DOHH2 (cell line): ENCODE data around the gene WDR48.

Experiments used
- H3F3A ChIP-seq: fragments of 200-600 bp; sonication (generic), shearing (Covaris generic); 2 replicates; pipeline ENCODE4 v1.6.0; 2016; ENCODE audit warnings: antibody characterized with exemption, mild to moderate bottlenecking; ENCODE audit not compliant: control insufficient read depth, insufficient read depth
- H3K27ac ChIP-seq: fragments of 200-600 bp; sonication (generic); 2 replicates; pipeline ENCODE4 v1.5.1; 2014; ENCODE audit warnings: low read depth, mild to moderate bottlenecking, low read length, moderate library complexity
- H3K27me3 ChIP-seq: fragments of 200-600 bp; sonication (generic); 2 replicates; pipeline ENCODE4 v1.6.1; 2014; ENCODE audit warnings: mild to moderate bottlenecking, low read length, mixed read lengths; ENCODE audit not compliant: control insufficient read depth
- H3K36me3 ChIP-seq: fragments of 200-600 bp; sonication (generic); 2 replicates; pipeline ENCODE4 v1.6.1; 2014; ENCODE audit warnings: mild to moderate bottlenecking, low read length, moderate library complexity, mixed read lengths; ENCODE audit not compliant: control insufficient read depth
- H3K4me1 ChIP-seq: fragments of 200-600 bp; sonication (generic); 2 replicates; pipeline ENCODE4 v1.6.1; 2014; ENCODE audit warnings: mild to moderate bottlenecking, low read length, mixed read lengths; ENCODE audit not compliant: control insufficient read depth
- H3K4me2 ChIP-seq: fragments of 200-600 bp; sonication (generic); 2 replicates; pipeline ENCODE4 v1.6.0; 2014; ENCODE audit warnings: mild to moderate bottlenecking, low read length, moderate library complexity
- H3K4me3 ChIP-seq: fragments of 200-600 bp; sonication (generic); 2 replicates; pipeline ENCODE4 v1.5.1; 2014; ENCODE audit warnings: mild to moderate bottlenecking, low read length, mixed read lengths
- H3K79me2 ChIP-seq: fragments of 200-600 bp; sonication (generic); 2 replicates; pipeline ENCODE4 v1.6.1; 2014; ENCODE audit warnings: mild to moderate bottlenecking, low read length, mixed read lengths; ENCODE audit not compliant: control insufficient read depth
- H3K9me2 ChIP-seq: fragments of 200-600 bp; sonication (generic); replicated peaks from 2 replicates; pipeline ENCODE4 v1.6.1; 2014; ENCODE audit warnings: mild to moderate bottlenecking, low read length, mixed read lengths; ENCODE audit not compliant: control insufficient read depth
- H3K9me3 ChIP-seq: fragments of 200-600 bp; sonication (generic); 2 replicates; pipeline ENCODE4 v1.6.1; 2014; ENCODE audit warnings: antibody characterized with exemption, low read length, mixed read lengths; ENCODE audit not compliant: control insufficient read depth, insufficient read depth
- H4K20me1 ChIP-seq: fragments of 200-600 bp; sonication (generic); 2 replicates; pipeline ENCODE4 v1.6.0; 2014; ENCODE audit warnings: low read depth, mild to moderate bottlenecking, antibody characterized with exemption, low read length, moderate library complexity; ENCODE audit not compliant: control insufficient read depth, insufficient read depth
- CTCF ChIP-seq: fragments of 200-600 bp; sonication (generic); IDR thresholded peaks from one replicate; pipeline ENCODE4 v1.5.1; 2014; ENCODE audit warnings: antibody characterized with exemption, mild to moderate bottlenecking, low read depth, low read length; ENCODE audit not compliant: poor library complexity, severe bottlenecking
- EZH2phosphoT487 ChIP-seq: fragments of 200-600 bp; sonication (generic); IDR thresholded peaks from 2 replicates; pipeline ENCODE4 v1.6.1; 2017; ENCODE audit warnings: borderline replicate concordance, mild to moderate bottlenecking, antibody characterized with exemption, low read length, moderate library complexity, mixed read lengths

WDR48 gene

DNA sequence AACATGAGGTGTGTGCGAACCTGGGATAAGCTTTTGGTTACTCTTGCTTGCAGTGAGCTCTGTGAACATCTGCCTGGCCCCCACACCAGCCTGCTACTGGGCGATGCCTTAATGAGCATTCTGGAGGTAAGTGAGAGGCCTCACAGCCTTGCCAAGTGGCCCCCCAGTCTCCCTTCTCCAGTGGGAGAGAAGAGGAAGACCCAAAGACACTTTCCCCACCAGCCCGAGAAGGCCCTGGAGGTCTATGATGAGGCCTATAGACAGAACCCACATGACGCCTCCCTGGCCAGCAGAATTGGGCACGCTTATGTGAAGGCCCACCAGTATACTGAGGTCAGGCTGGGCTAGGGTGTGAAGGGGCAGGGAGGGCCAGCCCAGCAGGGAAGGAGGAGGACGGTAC lies 78.2 kb downstream of the WDR48 start:
- Histone ChIP-seq H3K36me3 (no peaks in the 10 kb centered on the region), H3K9me2 (no peaks in the 10 kb centered on the region), H3K79me2 (no peaks in the 10 kb centered on the region), H3K4me2 (no peak overlapping the region), H3K27me3 (no peaks in the 10 kb centered on the region), H3K9me3 (no peaks in the 10 kb centered on the region), H3F3A (no peaks in the 10 kb centered on the region; the same call in 1 of the 2 replicates), H3K4me1 (peaks cover 37% of the 10 kb centered on the region), H3K4me3 (no peak overlapping the region), H3K27ac (no peak overlapping the region), H4K20me1 (no peaks in the 10 kb centered on the region)
- no peak for TF ChIP-seq EZH2phosphoT487
- no peak for TF ChIP-seq CTCF

DNA sequence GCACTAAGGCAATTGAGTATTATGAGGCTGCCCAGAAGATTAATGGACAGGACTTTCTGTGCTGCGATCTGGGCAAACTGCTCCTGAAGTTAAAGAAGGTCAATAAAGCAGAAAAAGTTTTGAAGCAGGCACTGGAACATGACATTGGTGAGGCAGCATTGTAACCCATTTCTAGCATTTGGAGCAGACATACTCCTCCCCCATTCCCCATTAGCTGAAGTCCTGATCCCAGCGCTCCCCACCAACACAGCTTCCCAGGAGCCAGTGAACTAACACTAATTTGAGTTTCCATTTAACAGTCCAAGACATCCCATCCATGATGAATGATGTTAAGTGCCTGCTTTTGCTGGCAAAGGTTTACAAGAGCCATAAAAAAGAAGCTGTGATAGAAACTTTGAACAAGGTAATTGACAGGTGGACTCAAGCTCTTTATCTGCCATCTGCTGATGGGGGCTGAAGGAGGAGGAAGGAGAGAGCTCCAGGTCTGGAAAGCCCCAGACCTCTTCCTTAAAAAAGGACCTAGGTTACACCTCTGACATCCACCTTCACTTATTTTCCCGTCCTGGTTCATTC lies 79.0 kb downstream of the WDR48 start:
- no peaks in the 10 kb centered on the region for H3K9me2 ChIP-seq
- no peaks in the 10 kb centered on the region for H3K9me3 ChIP-seq
- H3K36me3 ChIP-seq, result no peaks in the 10 kb centered on the region
- H3K4me1 ChIP-seq, result peaks cover 30% of the 10 kb centered on the region
- H3K79me2 ChIP-seq, result no peaks in the 10 kb centered on the region
- H3K27me3 ChIP-seq, result no peaks in the 10 kb centered on the region
- H4K20me1 ChIP-seq, result no peaks in the 10 kb centered on the region
- H3K4me3 ChIP-seq, result no peak overlapping the region
- H3F3A ChIP-seq, result no peaks in the 10 kb centered on the region; the same call in 1 of the 2 replicates
- H3K4me2 ChIP-seq, result no peak overlapping the region
- no peak overlapping the region for H3K27ac ChIP-seq
- TF ChIP-seq EZH2phosphoT487, result no peak
- TF ChIP-seq CTCF, result no peak

- no peaks in the 10 kb centered on the region for H3K79me2 ChIP-seq
- H3K9me2 ChIP-seq, result no peaks in the 10 kb centered on the region
- H3K27me3 ChIP-seq, result no peaks in the 10 kb centered on the region
- H4K20me1 ChIP-seq, result no peaks in the 10 kb centered on the region
- peaks cover 14% of the 10 kb centered on the region for H3K4me1 ChIP-seq
- H3K36me3 ChIP-seq, result no peaks in the 10 kb centered on the region
- no peak overlapping the region for H3K4me3 ChIP-seq
- TF ChIP-seq EZH2phosphoT487 (no peak), CTCF (no peak)
- no peaks in the 10 kb centered on the region for H3F3A ChIP-seq
- H3K4me2 ChIP-seq, result no peak overlapping the region
- no peak overlapping the region for H3K27ac ChIP-seq
- H3K9me3 ChIP-seq, result no peaks in the 10 kb centered on the region
These were observed 80.6 kb downstream of the WDR48 start for GRCh38 chr3:39132096-39133092.
